B cell (primary cell): ENCODE data around the gene DOCK8.

Source experiments
- EZH2 ChIP-seq: IDR thresholded peaks from 2 replicates; pipeline ENCODE4 v1.6.1; 2012; ENCODE audit warnings: borderline replicate concordance, low read depth, mild to moderate bottlenecking, moderate library complexity, low read length; ENCODE audit not compliant: insufficient read depth, poor library complexity, severe bottlenecking
- TF ChIP-seq, protein P1 (sequence below): fragments of 200-600 bp; IDR thresholded peaks from one replicate; pipeline ENCODE4 v1.8.0; 2022; ENCODE audit warnings: antibody characterized with exemption, mild to moderate bottlenecking

DNA sequence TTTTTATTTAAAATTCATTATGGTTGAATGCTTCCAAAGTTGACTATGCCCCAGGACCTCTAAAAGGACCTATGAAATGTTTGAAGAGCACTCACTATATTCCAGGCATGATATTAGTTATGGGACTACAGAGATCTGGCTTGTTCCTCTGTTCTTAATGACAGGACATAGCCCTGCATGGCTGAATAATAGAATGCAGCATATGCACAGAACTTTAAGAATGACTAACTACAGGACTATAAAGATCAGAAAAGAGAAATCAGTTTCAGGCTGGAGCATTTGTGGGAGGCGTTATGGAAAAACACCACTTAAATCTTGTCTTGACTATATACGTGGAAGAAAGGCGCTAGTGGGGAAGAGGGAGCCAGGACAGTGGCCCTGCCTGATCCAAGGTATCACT, 239.2 kb downstream of the DOCK8 start:
- TF ChIP-seq, protein P1, sequence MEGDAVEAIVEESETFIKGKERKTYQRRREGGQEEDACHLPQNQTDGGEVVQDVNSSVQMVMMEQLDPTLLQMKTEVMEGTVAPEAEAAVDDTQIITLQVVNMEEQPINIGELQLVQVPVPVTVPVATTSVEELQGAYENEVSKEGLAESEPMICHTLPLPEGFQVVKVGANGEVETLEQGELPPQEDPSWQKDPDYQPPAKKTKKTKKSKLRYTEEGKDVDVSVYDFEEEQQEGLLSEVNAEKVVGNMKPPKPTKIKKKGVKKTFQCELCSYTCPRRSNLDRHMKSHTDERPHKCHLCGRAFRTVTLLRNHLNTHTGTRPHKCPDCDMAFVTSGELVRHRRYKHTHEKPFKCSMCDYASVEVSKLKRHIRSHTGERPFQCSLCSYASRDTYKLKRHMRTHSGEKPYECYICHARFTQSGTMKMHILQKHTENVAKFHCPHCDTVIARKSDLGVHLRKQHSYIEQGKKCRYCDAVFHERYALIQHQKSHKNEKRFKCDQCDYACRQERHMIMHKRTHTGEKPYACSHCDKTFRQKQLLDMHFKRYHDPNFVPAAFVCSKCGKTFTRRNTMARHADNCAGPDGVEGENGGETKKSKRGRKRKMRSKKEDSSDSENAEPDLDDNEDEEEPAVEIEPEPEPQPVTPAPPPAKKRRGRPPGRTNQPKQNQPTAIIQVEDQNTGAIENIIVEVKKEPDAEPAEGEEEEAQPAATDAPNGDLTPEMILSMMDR, result no peak
- no peak for TF ChIP-seq EZH2
